H9 (cell line): ENCODE results near the gene PGAM1. TPM values are rescaled to one million over a fixed set of nuclear protein-coding genes. Genes with fewer than 3 reads are reported as not detected.

ENCODE experiments used
- DNase-seq: peaks from one replicate; pipeline ENCODE4 v3.0.0-alpha.2; 2017
- H2AFZ ChIP-seq: one replicate; pipeline ENCODE4 v1.6.1; 2013; ENCODE audit warnings: mild to moderate bottlenecking, low read length, control low read depth, moderate library complexity
- H2AK5ac ChIP-seq: 2 replicates; pipeline ENCODE4 v1.6.1; 2013; ENCODE audit warnings: low read length, control low read depth, mixed read lengths; ENCODE audit not compliant: insufficient read length
- H2BK120ac ChIP-seq: one replicate; pipeline ENCODE4 v1.6.1; 2013; ENCODE audit warnings: low read depth, mild to moderate bottlenecking, low read length, control low read depth, inconsistent platforms; ENCODE audit not compliant: poor library complexity, severe bottlenecking
- H2BK12ac ChIP-seq: 2 replicates; pipeline ENCODE4 v1.6.1; 2013; ENCODE audit warnings: low read length, control low read depth, mixed read lengths, low read depth; ENCODE audit not compliant: insufficient read length
- H2BK15ac ChIP-seq: 2 replicates; pipeline ENCODE4 v1.6.1; 2013; ENCODE audit warnings: low read depth, low read length, control low read depth
- H2BK20ac ChIP-seq: one replicate; pipeline ENCODE4 v1.6.1; 2013; ENCODE audit warnings: low read depth, mild to moderate bottlenecking, low read length, control low read depth, inconsistent platforms; ENCODE audit not compliant: poor library complexity, severe bottlenecking
- H2BK5ac ChIP-seq: 2 replicates; pipeline ENCODE4 v1.6.1; 2013; ENCODE audit warnings: low read length, control low read depth, mixed read lengths; ENCODE audit not compliant: insufficient read length
- H3K14ac ChIP-seq: 2 replicates; pipeline ENCODE4 v1.6.1; 2013; ENCODE audit warnings: low read length, control low read depth; ENCODE audit not compliant: insufficient read depth
- H3K18ac ChIP-seq: 2 replicates; pipeline ENCODE4 v1.6.1; 2013; ENCODE audit warnings: low read depth, mild to moderate bottlenecking, mixed read lengths, low read length, control low read depth; ENCODE audit not compliant: insufficient read length
- H3K23ac ChIP-seq: 2 replicates; pipeline ENCODE4 v1.6.1; 2013; ENCODE audit warnings: low read length, control low read depth, mixed read lengths, low read depth; ENCODE audit not compliant: insufficient read length
- H3K23me2 ChIP-seq: 2 replicates; pipeline ENCODE4 v1.6.1; 2013; ENCODE audit warnings: low read depth, mild to moderate bottlenecking, mixed read lengths, low read length, control low read depth; ENCODE audit not compliant: insufficient read length, poor library complexity, severe bottlenecking
- H3K27ac ChIP-seq: 2 replicates; pipeline ENCODE4 v1.5.1; 2013; ENCODE audit warnings: low read length, control low read depth, mixed read lengths, low read depth; ENCODE audit not compliant: insufficient read length
- H3K27me3 ChIP-seq: 2 replicates; pipeline ENCODE4 v1.6.1; 2013; ENCODE audit warnings: low read length, control low read depth, inconsistent platforms; ENCODE audit not compliant: insufficient read depth
- H3K4ac ChIP-seq: 2 replicates; pipeline ENCODE4 v1.6.1; 2013; ENCODE audit warnings: low read depth, mild to moderate bottlenecking, control low read depth, inconsistent platforms, low read length, moderate library complexity
- H3K4me1 ChIP-seq: 2 replicates; pipeline ENCODE4 v1.6.1; 2013; ENCODE audit warnings: low read length, control low read depth, inconsistent platforms; ENCODE audit not compliant: insufficient read depth
- H3K4me2 ChIP-seq: 2 replicates; pipeline ENCODE4 v1.6.1; 2013; ENCODE audit warnings: low read length, control low read depth, mixed read lengths; ENCODE audit not compliant: insufficient read length, insufficient read depth
- H3K56ac ChIP-seq: 2 replicates; pipeline ENCODE4 v1.6.1; 2013; ENCODE audit warnings: low read depth, mild to moderate bottlenecking, mixed read lengths, low read length, control low read depth; ENCODE audit not compliant: insufficient read length
- H3K79me1 ChIP-seq: 2 replicates; pipeline ENCODE4 v1.6.1; 2013; ENCODE audit warnings: low read depth, mild to moderate bottlenecking, moderate library complexity, low read length, control low read depth, inconsistent platforms; ENCODE audit not compliant: insufficient read depth, poor library complexity, severe bottlenecking
- H3K79me2 ChIP-seq: 2 replicates; pipeline ENCODE4 v1.6.1; 2013; ENCODE audit warnings: low read length, control low read depth, inconsistent platforms; ENCODE audit not compliant: insufficient read depth
- H3K9ac ChIP-seq: 2 replicates; pipeline ENCODE4 v1.6.1; 2013; ENCODE audit warnings: low read length, control low read depth, mixed read lengths; ENCODE audit not compliant: insufficient read length; ENCODE audit errors: extremely low read depth
- H3K9me3 ChIP-seq: one replicate; pipeline ENCODE4 v1.6.1; 2013; ENCODE audit warnings: low read depth, low read length, inconsistent platforms; ENCODE audit not compliant: control insufficient read depth
- H3T11ph ChIP-seq: one replicate; pipeline ENCODE4 v1.6.1; 2013; ENCODE audit warnings: mild to moderate bottlenecking, low read length, control low read depth, inconsistent platforms
- H4K20me1 ChIP-seq: one replicate; pipeline ENCODE4 v1.6.1; 2013; ENCODE audit not compliant: control insufficient read depth, insufficient read length, insufficient read depth
- H4K5ac ChIP-seq: 2 replicates; pipeline ENCODE4 v1.6.1; 2013; ENCODE audit warnings: low read depth, mild to moderate bottlenecking, mixed read lengths, low read length, control low read depth; ENCODE audit not compliant: insufficient read length
- H4K8ac ChIP-seq: replicated peaks from 2 replicates; pipeline ENCODE4 v1.6.1; 2013; ENCODE audit warnings: low read length, control low read depth, mixed read lengths, low read depth; ENCODE audit not compliant: insufficient read length
- H4K91ac ChIP-seq: 2 replicates; pipeline ENCODE4 v1.6.1; 2013; ENCODE audit warnings: low read depth, mild to moderate bottlenecking, moderate library complexity, mixed read lengths, low read length, control low read depth; ENCODE audit not compliant: insufficient read length
- H3K27ac Mint-ChIP-seq, 3 experiments: 2 replicates in 2 of 3; 3 replicates in 1 of 3; pipeline ENCODE4 v1.8.0; 2020 to 2021; ENCODE audit warnings: mixed read lengths in 3 of 3, mild to moderate bottlenecking in 1 of 3, moderate library complexity in 1 of 3
- H3K27me3 Mint-ChIP-seq: 2 replicates; pipeline ENCODE4 v1.8.0; 2021; ENCODE audit warnings: low read depth, mild to moderate bottlenecking, moderate library complexity, mixed read lengths
- H3K36me3 Mint-ChIP-seq, 3 experiments: 2 replicates in 2 of 3; 3 replicates in 1 of 3; pipeline ENCODE4 v1.8.0; 2020 to 2021; ENCODE audit warnings: low read depth in 3 of 3, mixed read lengths in 3 of 3; ENCODE audit not compliant: insufficient read depth in 1 of 3
- H3K4me1 Mint-ChIP-seq, 2 experiments: 2 replicates each; pipeline ENCODE4 v1.8.0; 2020; ENCODE audit warnings: mixed read lengths in 2 of 2
- H3K4me3 Mint-ChIP-seq, 2 experiments: 2 replicates in 1 of 2; 3 replicates in 1 of 2; pipeline ENCODE4 v1.8.0; 2020 to 2021; ENCODE audit warnings: mild to moderate bottlenecking in 2 of 2, mixed read lengths in 2 of 2, moderate library complexity in 1 of 2
- H3K9me3 Mint-ChIP-seq, 2 experiments: 2 replicates in 1 of 2; 3 replicates in 1 of 2; pipeline ENCODE4 v1.8.0; 2020; ENCODE audit warnings: mild to moderate bottlenecking in 2 of 2, mixed read lengths in 2 of 2, moderate library complexity in 1 of 2
- CTCF ChIP-seq: fragments of 200-600 bp; sonication (generic); conservative IDR thresholded peaks from 3 replicates; pipeline ENCODE4 v1.8.0; 2021; ENCODE audit warnings: antibody characterized with exemption, mild to moderate bottlenecking
- WGBS: extraction: QIAGEN DNeasy Blood & Tissue Kit; methylation state at CpG from one replicate; pipeline ENCODE4 v1.1.7; 2013; ENCODE audit warnings: missing lambda C conversion rate, low lambda C conversion rate, mixed read lengths; ENCODE audit not compliant: insufficient read length; ENCODE audit errors: extremely low coverage; 5-methylcytosine and 5-hydroxymethylcytosine counted together
- total RNA-seq: library from RNA; stranded (reverse); gene quantifications from 2 replicates; pipeline ENCODE4 v1.2.1, GENCODE V29; 2021

The PGAM1 gene
- total RNA-seq, 1 experiment from 2014 or later: 932 TPM

GRCh38 chr10:97462309-97462708, 36.3 kb downstream of the PGAM1 start:
- TF ChIP-seq CTCF: no peak
- WGBS: no CpG with 5 or more reads among the region's 2 CpGs
- no peak for DNase-seq

More at GRCh38 chr10:97462309-97462708, 36.3 kb downstream of the PGAM1 start:
- H3K4me3 Mint-ChIP-seq: no peak overlapping the region
- no peak overlapping the region for H3K4ac ChIP-seq
- H2BK120ac ChIP-seq: no peak overlapping the region
- no peaks in the 10 kb centered on the region for H3K27me3 Mint-ChIP-seq
- no peak overlapping the region for H3K56ac ChIP-seq
- H4K91ac ChIP-seq: no peak overlapping the region
- H3K9me3 ChIP-seq: no peaks in the 10 kb centered on the region
- no peak overlapping the region for H4K8ac ChIP-seq
- no peaks in the 10 kb centered on the region for H3K79me1 ChIP-seq
- H3K9me3 Mint-ChIP-seq: no peaks in the 10 kb centered on the region
- H2BK15ac ChIP-seq: no peak overlapping the region
- H4K5ac ChIP-seq: no peak overlapping the region
- H3K23ac ChIP-seq: no peak overlapping the region
- H3K9ac ChIP-seq: no peak overlapping the region
- H4K20me1 ChIP-seq: no peaks in the 10 kb centered on the region
- H2BK5ac ChIP-seq: no peak overlapping the region
- H3K4me2 ChIP-seq: no peak overlapping the region
- H2BK12ac ChIP-seq: no peak overlapping the region
- H3K4me1 Mint-ChIP-seq: no peaks in the 10 kb centered on the region
- no peaks in the 10 kb centered on the region for H3K27me3 ChIP-seq
- no peak overlapping the region for H3K18ac ChIP-seq
- peak overlapping the region in 1 of 3 experiments; percentile 16; a peak in 1 of 7 replicates for H3K27ac Mint-ChIP-seq
- no peak overlapping the region for H3K14ac ChIP-seq
- H3K79me2 ChIP-seq: no peaks in the 10 kb centered on the region
- H3K4me1 ChIP-seq: no peaks in the 10 kb centered on the region
- H3K27ac ChIP-seq: no peak overlapping the region
- H3T11ph ChIP-seq: no peak overlapping the region
- no peak overlapping the region for H2AK5ac ChIP-seq
- no peak overlapping the region for H2AFZ ChIP-seq
- H3K36me3 Mint-ChIP-seq: peaks cover 46 to 93% (median 76%) of the 10 kb centered on the region in 3 experiments
- H3K23me2 ChIP-seq: no peaks in the 10 kb centered on the region
- H2BK20ac ChIP-seq: no peak overlapping the region
